AG04450 (cell line): ENCODE results near the gene CARMIL1. TPM values are rescaled to one million over a fixed set of nuclear protein-coding genes. Genes with fewer than 3 reads are reported as not detected.

Experiments
- CTCF ChIA-PET: fragments of 300-600, 350-600 bp; formaldehyde crosslinking; extraction: SDS; loops from one replicate; lab custom pipeline; 2022; ENCODE audit warnings: antibody characterized with exemption, inconsistent platforms; lab: Charles Lee
- POLR2A ChIA-PET: fragments of 350-600 bp; formaldehyde crosslinking; extraction: SDS; loops from one replicate; lab custom pipeline; 2021; ENCODE audit warnings: antibody characterized with exemption, inconsistent platforms; lab: Yijun Ruan, JAX
- DNase-seq: peaks from one replicate; pipeline ENCODE4 v3.0.0-alpha.2; 2011; ENCODE audit warnings: low read depth, low spot score
- H3K27ac ChIP-seq: one replicate; pipeline ENCODE4 v1.5.1; 2012; ENCODE audit warnings: low read depth, low read length, control low read depth
- H3K27me3 ChIP-seq: one replicate; pipeline ENCODE4 v1.6.0; 2012; ENCODE audit warnings: low read length; ENCODE audit not compliant: control insufficient read depth, insufficient read depth
- H3K4me3 ChIP-seq: 2 replicates; pipeline ENCODE4 v1.5.1; 2011; ENCODE audit warnings: mild to moderate bottlenecking, low read depth, low read length, control low read depth
- H3K9me3 ChIP-seq: 2 replicates; pipeline ENCODE4 v1.5.1; 2012; ENCODE audit warnings: low read length; ENCODE audit not compliant: control insufficient read depth, insufficient read depth
- CTCF ChIP-seq: IDR thresholded peaks from 2 replicates; pipeline ENCODE4 v1.5.1; 2011; ENCODE audit warnings: low read depth, low read length, control low read depth, inconsistent platforms
- polyA plus RNA-seq: library from polyadenylated mRNA; depleted of rRNA; stranded (reverse); fragments of >200 nt; gene quantifications from 2 replicates; pipeline ENCODE4 v1.2.3, GENCODE V29; 2011

CARMIL1 gene
- polyA plus RNA-seq, 1 experiment: 0.55 TPM

GRCh38 chr6:25237579-25237978, 41.6 kb upstream of the CARMIL1 start:
- ChIA-PET POLR2A (no interaction called here), CTCF (interaction anchor here (0.5 to 1.3 kb wide), 4 partner anchors 14 to 589 kb away, joined by 3 to 10 read pairs (median 5); no protein-coding TSS in a partner anchor)
- Histone ChIP-seq H3K27ac (no peak overlapping the region), H3K9me3 (no peaks in the 10 kb centered on the region), H3K27me3 (no peaks in the 10 kb centered on the region), H3K4me3 (no peak overlapping the region)
- no peak for TF ChIP-seq CTCF
- no peak for DNase-seq

- ChIA-PET POLR2A (no interaction called here), CTCF (interaction anchor here (0.7 to 1.8 kb wide), 4 partner anchors 11 to 26 kb away, joined by 3 to 9 read pairs (median 6); no protein-coding TSS in a partner anchor)
- no peak for TF ChIP-seq CTCF
- no peak for DNase-seq
- no peaks in the 10 kb centered on the region for H3K27me3 ChIP-seq
- no peaks in the 10 kb centered on the region for H3K9me3 ChIP-seq
- no peak overlapping the region for H3K27ac ChIP-seq
- no peak overlapping the region for H3K4me3 ChIP-seq
Observed at GRCh38 chr6:25239059-25239458, 40.1 kb upstream of the CARMIL1 start.

- CTCF ChIA-PET: interaction anchor here (0.7 to 1.8 kb wide), 4 partner anchors 10 to 26 kb away, joined by 3 to 9 read pairs (median 6); no protein-coding TSS in a partner anchor
Observed at GRCh38 chr6:25239498-25239897, 39.7 kb upstream of the CARMIL1 start.

DNA sequence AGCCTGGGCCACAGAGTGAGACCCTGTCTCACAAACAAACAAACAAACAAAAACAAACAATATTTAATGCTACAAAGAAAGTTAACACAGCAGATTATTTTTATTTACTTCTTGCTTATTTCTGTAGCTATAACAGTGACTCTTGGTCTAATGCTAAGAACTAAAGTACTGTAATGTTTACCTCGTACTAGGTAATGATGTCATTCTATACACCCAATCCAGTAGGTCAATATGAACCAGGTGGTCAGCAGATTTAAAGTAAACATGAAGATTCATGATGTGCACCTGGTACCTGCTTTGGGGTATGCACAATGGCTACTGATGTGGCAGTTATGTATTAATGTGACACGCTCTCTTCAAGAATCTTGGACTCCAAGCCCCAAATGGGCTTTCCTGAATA, 36.6 kb upstream of the CARMIL1 start:
- DNase-seq: no peak
- TF ChIP-seq CTCF: no peak
- no peaks in the 10 kb centered on the region for H3K27me3 ChIP-seq
- ChIA-PET CTCF (interaction anchor here (1.3 to 1.7 kb wide), 3 partner anchors 19 to 23 kb away, joined by 4 to 7 read pairs (median 5); no protein-coding TSS in a partner anchor), POLR2A (no interaction called here)
- no peaks in the 10 kb centered on the region for H3K9me3 ChIP-seq
- no peak overlapping the region for H3K4me3 ChIP-seq
- no peak overlapping the region for H3K27ac ChIP-seq

More at GRCh38 chr6:25239498-25239897, 39.7 kb upstream of the CARMIL1 start:
- Histone ChIP-seq H3K9me3 (no peaks in the 10 kb centered on the region), H3K27me3 (no peaks in the 10 kb centered on the region), H3K27ac (no peak overlapping the region), H3K4me3 (no peak overlapping the region)
- TF ChIP-seq CTCF: no peak
- DNase-seq: no peak
- POLR2A ChIA-PET: no interaction called here

DNA sequence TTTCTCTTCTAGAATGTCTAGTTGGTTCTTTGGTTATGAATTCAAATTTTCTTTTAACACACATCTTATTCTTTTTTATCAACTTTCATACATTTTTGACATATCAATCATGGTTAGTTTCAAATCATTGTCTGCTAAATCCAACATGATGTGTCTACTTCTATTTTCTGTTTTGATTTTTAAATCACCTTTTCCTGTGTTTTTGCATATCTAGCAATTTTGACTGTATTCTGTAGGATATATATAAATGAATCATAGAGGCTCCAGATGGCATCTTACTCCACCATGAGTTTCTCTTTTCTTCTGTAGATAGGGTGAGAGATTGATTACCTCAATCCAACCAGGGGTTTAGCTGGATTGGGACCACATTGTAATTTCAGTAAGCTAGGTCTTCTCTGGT, 34.3 kb upstream of the CARMIL1 start:
- ChIA-PET POLR2A (no interaction called here), CTCF (interaction anchor here (1.0 to 2.8 kb wide), 4 partner anchors 21 to 109 kb away, joined by 3 to 14 read pairs (median 4); partner anchors contain the start of gene CARMIL1)

More for the DNA sequence above, 34.3 kb upstream of the CARMIL1 start:
- DNase-seq: no peak
- Histone ChIP-seq H3K4me3 (no peak overlapping the region), H3K27me3 (no peaks in the 10 kb centered on the region), H3K27ac (no peak overlapping the region), H3K9me3 (no peaks in the 10 kb centered on the region)
- TF ChIP-seq CTCF: no peak
